ENCODE results near the gene ACVR2B. TPM values are rescaled to one million over a fixed set of nuclear protein-coding genes. Genes with fewer than 3 reads are reported as not detected.

The ACVR2B gene
- total and polyA plus RNA-seq, 2 of the 13 experiments (the other 11 are each of a cell fraction or from before 2014, with no cell fraction given) = 10.0 to 12.7 TPM

GRCh38 chr3:38477839-38478450, 24.3 kb downstream of the ACVR2B start:
- in situ Hi-C loops (cut with HindIII; ENCODE audit: extremely low pct_ligation_motif_present, low pct_unique_long_range_greater_than_20kb) = no loop called here
- 93% methylated on average over 2 of the region's 15 CpGs for WGBS (ENCODE audit: low lambda C conversion rate)
- BruUV-seq (replicated peaks) = no TSS peak
- Histone ChIP-seq H3K4me3 (replicated peaks in 1 of 3; ENCODE audit: insufficient read depth in 1 of 3, low read depth in 2 of 3, low read length in 3 of 3) (no peak overlapping the region), H4K20me1 (ENCODE audit: insufficient read depth, low read length) (peaks cover 43% of the 10 kb centered on the region), H3K27me3 (ENCODE audit: control insufficient read depth in 1 of 2, insufficient read depth in 2 of 2, low read length in 2 of 2) (no peaks in the 10 kb centered on the region), H3K27ac (ENCODE audit: extremely low read length, insufficient read depth, low read length) (no peak overlapping the region), H3K9ac (ENCODE audit: insufficient read depth, low read depth, low read length) (no peak overlapping the region), H3K79me2 (ENCODE audit: insufficient read depth, low read length) (peaks cover 15% of the 10 kb centered on the region), H3K4me2 (ENCODE audit: low read depth, low read length) (no peak overlapping the region), H3K9me3 (ENCODE audit: low read length) (no peaks in the 10 kb centered on the region), H3K36me3 (replicated peaks in 1 of 2; ENCODE audit: control insufficient read depth in 1 of 2, insufficient read depth in 2 of 2, low read length in 2 of 2) (peaks cover 29 to 48% of the 10 kb centered on the region in 2 experiments), H2AFZ (ENCODE audit: low read length) (no peak overlapping the region), H3K4me1 (ENCODE audit: insufficient read depth, low read length) (peaks cover 15% of the 10 kb centered on the region; the same call in 1 of the 2 replicates)
- TF ChIP-seq TOE1 (CRISPR knock-in tag; IDR thresholded peaks at IDR 0.05) (no peak), CSRNP2 (CRISPR knock-in tag; conservative IDR thresholded peaks at IDR 0.05; ENCODE audit: low read depth) (no peak), CERS6 (CRISPR knock-in tag; IDR thresholded peaks at IDR 0.05) (no peak), CTCF (CRISPR knock-in tag; IDR thresholded peaks at IDR 0.05) (no peak), ZNF768 (CRISPR knock-in tag; IDR thresholded peaks at IDR 0.05) (no peak), SMAD1 (CRISPR knock-in tag; IDR thresholded peaks at IDR 0.05; ENCODE audit: borderline replicate concordance, low read depth) (no peak), RBFOX2 (IDR thresholded peaks at IDR 0.05; ENCODE audit: low read depth, low read length) (no peak), ZNF761 (CRISPR knock-in tag; conservative IDR thresholded peaks at IDR 0.05) (no peak)
- POLR2A ChIA-PET = interaction anchor here (1.9 kb wide), 1 partner anchor 23 kb away, joined by 6 read pairs; no protein-coding TSS in a partner anchor
- CTCF ChIA-PET (ENCODE audit: low intra/inter-chr PET ratio, low total read pairs) = no interaction called here
- ATAC-seq (no peak), DNase-seq (ENCODE audit: low spot score) (no peak), FAIRE-seq (no peak)
- intact Hi-C loops (cut with micrococcal nuclease; ENCODE audit: unreplicated experiment) = no loop called here

Data from HepG2 (cell line).